Hepatocyte (in vitro differentiated cells): ENCODE data around the gene ERICH6. TPM values are rescaled to one million over a fixed set of nuclear protein-coding genes. Genes with fewer than 3 reads are reported as not detected.

ENCODE experiments used
- DNase-seq: peaks from one replicate; pipeline ENCODE4 v3.0.0-alpha.2; 2016; ENCODE audit warnings: low spot score
- H2AFZ ChIP-seq: fragments of 200-600 bp; sonication (generic); 2 replicates; pipeline ENCODE4 v1.6.0; 2016; ENCODE audit warnings: antibody characterized with exemption, mild to moderate bottlenecking
- H3K27ac ChIP-seq: fragments of 200-600 bp; sonication (generic); 2 replicates; pipeline ENCODE4 v1.5.1; 2016; ENCODE audit warnings: mild to moderate bottlenecking
- H3K27me3 ChIP-seq: fragments of 200-600 bp; sonication (generic); 2 replicates; pipeline ENCODE4 v1.6.1; 2016
- H3K36me3 ChIP-seq: fragments of 200-600 bp; sonication (generic); replicated peaks from 2 replicates; pipeline ENCODE4 v1.5.1; 2016; ENCODE audit warnings: low read depth; ENCODE audit not compliant: insufficient read depth
- H3K4me1 ChIP-seq: fragments of 200-600 bp; sonication (generic); 2 replicates; pipeline ENCODE4 v1.5.1; 2016; ENCODE audit warnings: mild to moderate bottlenecking, moderate library complexity; ENCODE audit not compliant: insufficient read depth
- H3K4me2 ChIP-seq: fragments of 200-600 bp; sonication (generic); 2 replicates; pipeline ENCODE4 v1.6.0; 2016
- H3K4me3 ChIP-seq: fragments of 200-600 bp; sonication (generic); 2 replicates; pipeline ENCODE4 v1.5.1; 2016; ENCODE audit warnings: mild to moderate bottlenecking
- H3K79me2 ChIP-seq: fragments of 200-600 bp; sonication (generic); 2 replicates; pipeline ENCODE4 v1.6.0; 2017; ENCODE audit warnings: mild to moderate bottlenecking
- H3K9me2 ChIP-seq: fragments of 200-600 bp; sonication (generic); replicated peaks from 2 replicates; pipeline ENCODE4 v1.6.0; 2017; ENCODE audit warnings: mild to moderate bottlenecking; ENCODE audit not compliant: insufficient read depth
- H3K9me3 ChIP-seq: fragments of 200-600 bp; sonication (generic); 2 replicates; pipeline ENCODE4 v1.5.1; 2016; ENCODE audit warnings: low read depth, mild to moderate bottlenecking
- H4K20me1 ChIP-seq: fragments of 200-600 bp; sonication (generic); 2 replicates; pipeline ENCODE4 v1.6.0; 2016; ENCODE audit warnings: mild to moderate bottlenecking; ENCODE audit not compliant: insufficient read depth, poor library complexity, severe bottlenecking
- EZH2 ChIP-seq: fragments of 200-600 bp; sonication (generic); IDR thresholded peaks from 2 replicates; pipeline ENCODE4 v1.6.1; 2016; ENCODE audit warnings: antibody characterized with exemption, mild to moderate bottlenecking, borderline replicate concordance
- EZH2phosphoT487 ChIP-seq: fragments of 200-600 bp; sonication (generic); IDR thresholded peaks from one replicate; pipeline ENCODE4 v1.6.1; 2018; ENCODE audit warnings: antibody characterized with exemption, mild to moderate bottlenecking, low read depth, moderate library complexity; ENCODE audit not compliant: unreplicated experiment, severe bottlenecking
- WGBS: methylation state at CpG from one replicate; pipeline ENCODE4 v1.1.6; 2016; ENCODE audit warnings: low lambda C conversion rate; ENCODE audit errors: missing lambda C conversion rate; 5-methylcytosine and 5-hydroxymethylcytosine counted together
- polyA plus RNA-seq: library from polyadenylated mRNA; unstranded; fragments of >200 nt; fragmentation: Nextera tagmentation; extraction: Ambion mirVana; gene quantifications from 2 replicates; pipeline ENCODE4 v1.2.1, GENCODE V29; 2016
- total RNA-seq: library from RNA; depleted of rRNA; stranded (reverse); fragments of >200 nt; gene quantifications from 2 replicates; pipeline ENCODE4 v1.2.3, GENCODE V29; 2014
- TF ChIP-seq, protein P1 (sequence below): fragments of 200-600 bp; sonication (generic); IDR thresholded peaks from 2 replicates; pipeline ENCODE4 v1.5.1; 2016; ENCODE audit warnings: antibody characterized with exemption, mild to moderate bottlenecking; ENCODE audit not compliant: poor library complexity

The ERICH6 gene
- total and polyA plus RNA-seq, 2 experiments from 2014 or later: not detected

DNA sequence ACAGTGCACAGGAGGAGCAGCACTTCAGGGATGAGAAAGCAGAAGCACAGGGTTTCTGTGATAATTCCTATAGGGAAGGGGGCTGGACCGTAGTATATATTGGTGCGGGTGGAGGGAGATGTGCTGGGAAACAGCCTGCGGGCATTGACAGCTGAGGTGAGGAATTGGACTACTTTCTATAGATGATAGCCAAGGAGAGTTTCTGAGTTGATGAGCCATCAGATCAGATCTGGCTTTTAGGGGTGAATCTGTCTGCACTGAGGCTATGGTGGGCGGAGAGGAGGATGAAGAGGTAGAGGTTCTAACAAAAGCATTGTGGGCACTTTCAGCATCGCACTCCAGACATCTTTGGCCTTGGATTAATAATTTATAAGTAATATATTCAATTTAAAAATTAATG, 67.5 kb downstream of the ERICH6 start:
- Histone ChIP-seq H3K79me2 (no peaks in the 10 kb centered on the region), H3K9me2 (no peaks in the 10 kb centered on the region), H3K4me3 (no peak overlapping the region), H3K27me3 (no peaks in the 10 kb centered on the region), H3K4me2 (no peak overlapping the region), H3K4me1 (no peaks in the 10 kb centered on the region), H2AFZ (no peak overlapping the region), H4K20me1 (no peaks in the 10 kb centered on the region), H3K36me3 (no peaks in the 10 kb centered on the region), H3K9me3 (no peaks in the 10 kb centered on the region), H3K27ac (no peak overlapping the region)
- 97% methylated on average over 5 of the region's 5 CpGs for WGBS
- DNase-seq: no peak
- TF ChIP-seq EZH2 (no peak), EZH2phosphoT487 (no peak)
- TF ChIP-seq, protein P1, sequence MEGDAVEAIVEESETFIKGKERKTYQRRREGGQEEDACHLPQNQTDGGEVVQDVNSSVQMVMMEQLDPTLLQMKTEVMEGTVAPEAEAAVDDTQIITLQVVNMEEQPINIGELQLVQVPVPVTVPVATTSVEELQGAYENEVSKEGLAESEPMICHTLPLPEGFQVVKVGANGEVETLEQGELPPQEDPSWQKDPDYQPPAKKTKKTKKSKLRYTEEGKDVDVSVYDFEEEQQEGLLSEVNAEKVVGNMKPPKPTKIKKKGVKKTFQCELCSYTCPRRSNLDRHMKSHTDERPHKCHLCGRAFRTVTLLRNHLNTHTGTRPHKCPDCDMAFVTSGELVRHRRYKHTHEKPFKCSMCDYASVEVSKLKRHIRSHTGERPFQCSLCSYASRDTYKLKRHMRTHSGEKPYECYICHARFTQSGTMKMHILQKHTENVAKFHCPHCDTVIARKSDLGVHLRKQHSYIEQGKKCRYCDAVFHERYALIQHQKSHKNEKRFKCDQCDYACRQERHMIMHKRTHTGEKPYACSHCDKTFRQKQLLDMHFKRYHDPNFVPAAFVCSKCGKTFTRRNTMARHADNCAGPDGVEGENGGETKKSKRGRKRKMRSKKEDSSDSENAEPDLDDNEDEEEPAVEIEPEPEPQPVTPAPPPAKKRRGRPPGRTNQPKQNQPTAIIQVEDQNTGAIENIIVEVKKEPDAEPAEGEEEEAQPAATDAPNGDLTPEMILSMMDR: no peak

DNA sequence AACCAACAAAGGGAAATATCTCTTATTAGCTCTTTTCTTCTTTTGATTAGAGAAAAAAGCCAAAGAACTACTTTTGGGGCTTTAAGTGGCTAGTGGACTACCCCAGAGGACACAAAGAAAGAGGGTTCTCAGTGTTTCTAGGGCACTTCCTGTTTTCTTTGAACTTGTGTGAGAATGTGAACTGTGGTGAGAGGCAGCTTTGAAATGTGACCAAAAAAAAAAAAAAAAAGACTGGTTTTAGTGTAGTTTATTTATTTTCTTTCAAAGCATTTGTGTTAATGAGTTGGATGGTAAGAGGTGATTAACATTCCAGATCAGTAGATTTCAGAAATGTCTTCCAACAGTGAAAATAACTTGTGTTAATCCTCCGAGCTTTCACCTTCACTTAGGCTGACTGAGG, 68.2 kb downstream of the ERICH6 start:
- TF ChIP-seq EZH2: no peak
- TF ChIP-seq EZH2phosphoT487: no peak
- TF ChIP-seq, protein P1: no peak
- no peak for DNase-seq
- Histone ChIP-seq H3K4me2 (no peak overlapping the region), H3K4me3 (no peak overlapping the region), H3K79me2 (no peaks in the 10 kb centered on the region), H2AFZ (no peak overlapping the region), H3K9me2 (no peaks in the 10 kb centered on the region), H3K27ac (no peak overlapping the region), H3K4me1 (no peaks in the 10 kb centered on the region), H3K9me3 (no peaks in the 10 kb centered on the region), H3K36me3 (no peaks in the 10 kb centered on the region), H4K20me1 (no peaks in the 10 kb centered on the region), H3K27me3 (no peaks in the 10 kb centered on the region)
- WGBS: 94% methylated on average over 1 of the region's 1 CpG

DNA sequence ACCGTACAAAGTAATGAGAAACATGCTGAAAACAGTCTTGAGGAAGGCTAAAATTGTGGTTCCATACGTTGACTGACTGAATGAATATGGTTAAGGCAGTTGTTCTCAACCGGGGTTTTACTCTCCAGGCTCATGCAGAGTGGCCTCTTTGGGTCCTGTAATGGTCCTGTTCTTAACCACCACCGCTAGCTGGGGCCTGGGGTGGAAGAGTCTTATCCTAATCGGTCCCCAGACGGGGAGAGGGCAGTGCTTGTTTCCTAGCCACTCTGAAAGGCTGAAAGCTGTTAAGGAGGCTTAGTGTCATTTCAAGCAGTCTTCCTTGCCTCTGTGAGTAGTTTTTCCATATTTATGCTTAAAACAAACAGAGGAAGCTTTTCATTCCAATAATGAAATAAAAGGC, 68.6 kb downstream of the ERICH6 start:
- H3K79me2 ChIP-seq: no peaks in the 10 kb centered on the region
- no peak overlapping the region for H2AFZ ChIP-seq
- TF ChIP-seq EZH2 (no peak), EZH2phosphoT487 (no peak)
- TF ChIP-seq, protein P1: no peak
- H4K20me1 ChIP-seq: no peaks in the 10 kb centered on the region
- H3K4me3 ChIP-seq: no peak overlapping the region
- WGBS: 73% methylated on average over 6 of the region's 6 CpGs
- H3K9me2 ChIP-seq: no peaks in the 10 kb centered on the region
- no peaks in the 10 kb centered on the region for H3K27me3 ChIP-seq
- H3K27ac ChIP-seq: no peak overlapping the region
- H3K4me2 ChIP-seq: no peak overlapping the region
- H3K4me1 ChIP-seq: no peaks in the 10 kb centered on the region
- H3K36me3 ChIP-seq: no peaks in the 10 kb centered on the region
- DNase-seq: no peak
- H3K9me3 ChIP-seq: no peaks in the 10 kb centered on the region
